ENCODE measurements around the gene SLC7A14.

SLC7A14 gene

DNA sequence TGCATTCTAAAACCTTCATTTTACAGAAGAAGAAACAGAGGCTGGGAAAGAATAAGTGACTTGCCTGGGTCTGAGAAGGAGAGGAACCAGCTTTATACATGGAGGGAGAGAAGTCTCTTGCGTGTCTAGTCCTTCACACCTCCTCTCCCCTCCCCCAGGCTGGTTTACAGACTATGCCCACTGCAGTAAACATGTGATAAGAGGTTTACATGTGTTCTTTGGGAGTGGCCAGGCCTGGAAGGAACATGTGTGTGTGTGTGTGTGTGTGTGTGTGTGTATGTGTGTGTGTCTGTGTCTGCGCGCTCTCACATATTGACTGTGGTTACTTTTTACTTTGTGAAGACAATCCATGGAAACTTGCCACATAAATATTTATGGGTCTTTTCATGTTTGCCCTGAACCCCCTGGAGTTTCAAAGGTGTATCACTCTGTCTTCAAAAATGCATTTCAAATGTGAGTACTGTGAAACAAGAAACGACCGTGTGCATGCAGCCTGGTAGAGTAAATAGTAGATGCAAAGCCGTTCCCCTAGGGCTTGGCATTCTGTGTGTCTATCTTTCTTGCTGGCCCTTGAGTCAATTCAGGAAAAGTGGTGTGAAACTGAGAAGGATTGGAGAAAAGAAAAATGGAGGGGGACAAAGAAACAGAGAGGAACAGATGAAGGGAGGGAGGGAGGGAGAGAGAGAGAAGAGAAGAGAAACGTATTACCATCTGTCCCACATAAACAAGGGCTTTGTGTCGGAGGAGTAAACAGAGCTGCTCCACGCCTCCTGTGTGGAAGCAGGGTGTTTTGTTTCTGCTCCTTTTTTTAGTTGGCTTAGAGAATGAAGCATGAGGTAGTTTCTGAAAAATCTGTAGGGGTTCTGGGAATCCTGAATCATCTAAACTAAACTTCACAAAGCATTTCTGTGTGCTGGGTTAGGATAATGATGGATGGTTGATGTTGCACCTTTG lies 115.5 kb downstream of the SLC7A14 start:
- DNase-seq (ENCODE audit: low read depth in 2 of 2), result no peak

DNA sequence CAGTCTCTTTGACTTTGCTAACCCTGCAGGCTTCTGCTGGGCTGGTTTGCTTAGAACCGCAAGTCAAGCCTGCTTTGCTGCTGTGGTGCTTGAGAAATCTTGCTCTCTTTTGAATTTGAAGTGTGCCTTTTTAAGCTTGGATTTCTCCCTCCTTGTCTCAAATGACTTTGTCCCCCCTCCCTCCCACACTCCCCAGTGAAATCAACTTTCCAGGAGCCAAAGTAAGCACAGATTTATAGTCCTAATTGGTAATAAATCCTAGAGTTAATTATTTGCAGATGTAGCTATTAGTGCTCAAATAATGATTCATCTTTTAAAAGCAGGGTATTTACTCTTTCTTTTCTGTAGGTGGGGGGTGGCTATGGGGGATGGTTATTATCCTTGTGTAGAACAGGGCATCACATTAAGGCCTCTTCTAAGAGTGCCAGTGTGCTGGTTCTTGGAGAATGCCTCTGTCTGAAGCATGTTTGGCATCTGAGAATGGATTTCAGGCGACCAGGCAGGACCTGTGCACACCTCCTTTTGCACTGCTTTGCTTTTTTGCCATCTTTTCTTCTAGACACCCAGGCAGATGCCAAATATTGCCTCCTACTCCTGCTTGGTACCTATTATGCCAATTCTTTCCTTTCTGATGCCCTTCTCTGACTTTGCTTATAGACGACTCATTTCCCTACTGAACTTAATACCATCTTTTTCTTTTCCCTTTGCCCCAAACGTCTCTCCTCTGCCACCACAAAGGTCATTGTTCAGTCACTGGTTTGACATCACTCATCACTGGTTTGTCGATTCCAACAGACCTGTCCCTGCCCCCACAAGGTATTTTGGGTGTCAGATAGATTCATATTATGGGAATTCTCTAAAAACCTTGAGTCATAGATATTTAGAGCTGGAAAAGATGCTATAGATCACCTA lies 116.5 kb downstream of the SLC7A14 start:
- DNase-seq (ENCODE audit: low read depth in 2 of 2), result no peak

DNA sequence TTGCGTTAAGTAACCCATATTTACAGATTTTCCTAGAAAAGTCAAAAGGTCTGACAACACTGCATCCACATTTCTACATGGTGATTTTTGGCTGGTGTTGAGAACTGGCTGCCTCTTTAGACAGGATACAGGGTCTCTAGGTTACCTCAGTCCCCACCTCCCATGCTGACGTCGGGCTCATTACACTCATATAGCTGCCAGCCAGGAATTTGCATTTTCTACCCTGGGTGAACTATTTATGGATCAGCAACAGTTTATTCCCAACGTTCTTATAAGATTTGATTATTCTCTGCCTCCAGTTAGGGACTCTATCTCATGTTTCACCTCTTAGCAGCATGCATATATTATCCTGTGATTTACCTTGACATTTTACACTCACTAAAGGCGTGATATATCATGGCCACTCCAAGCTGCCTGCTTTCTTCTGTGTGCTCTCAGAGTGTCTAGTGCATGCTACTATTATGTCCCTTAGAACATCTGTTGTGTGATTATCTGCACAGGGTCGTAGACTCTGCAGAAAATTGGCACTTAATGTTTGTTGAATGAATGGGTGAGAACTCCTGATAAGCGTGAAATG lies 118.2 kb downstream of the SLC7A14 start:
- no peak for DNase-seq (ENCODE audit: low read depth in 2 of 2)

DNA sequence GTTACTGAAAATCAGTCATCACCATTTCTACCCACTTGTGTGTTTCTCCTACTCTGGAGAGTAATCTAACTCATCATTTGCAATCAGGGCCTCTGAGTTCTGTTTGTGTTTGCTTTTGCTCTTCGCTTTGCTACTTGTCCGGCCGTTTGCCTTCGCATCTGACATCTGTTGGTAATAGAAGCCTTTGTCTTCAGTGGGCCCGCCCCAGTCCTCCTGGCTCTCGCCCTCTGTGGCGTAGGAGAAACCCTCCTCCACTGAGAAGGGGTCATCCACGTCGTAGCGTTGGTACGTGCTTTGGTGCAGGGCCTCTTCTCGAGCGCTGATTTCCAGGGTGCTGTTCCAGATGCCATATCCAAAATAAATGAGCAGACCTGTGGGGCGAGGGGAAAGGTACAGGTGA lies 118.9 kb downstream of the SLC7A14 start:
- no peak for DNase-seq (ENCODE audit: low read depth in 2 of 2)

- no peak for DNase-seq (ENCODE audit: low read depth in 2 of 2)
These were observed 119.9 kb downstream of the SLC7A14 start for GRCh38 chr3:170465955-170466354.

DNA sequence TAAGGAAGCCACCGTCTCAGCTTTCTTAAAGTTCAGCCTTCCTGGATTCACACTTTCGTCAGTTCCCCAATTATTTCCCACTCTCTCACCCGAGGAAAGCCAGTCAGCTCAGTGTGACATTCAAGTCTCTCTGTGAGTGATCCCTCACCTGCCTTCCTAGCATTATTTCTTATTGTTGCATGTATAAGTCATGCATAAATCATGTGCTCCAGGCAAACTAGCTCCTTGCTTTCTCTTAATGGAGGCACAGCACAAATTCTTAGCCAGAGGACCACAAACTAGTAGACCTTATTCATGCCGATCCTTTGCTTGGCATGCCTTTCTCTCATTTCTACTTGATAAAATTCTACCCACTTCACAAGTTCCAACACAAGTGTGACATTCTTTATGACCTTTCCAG lies 122.9 kb downstream of the SLC7A14 start:
- DNase-seq (ENCODE audit: low read depth in 2 of 2), result no peak

DNA sequence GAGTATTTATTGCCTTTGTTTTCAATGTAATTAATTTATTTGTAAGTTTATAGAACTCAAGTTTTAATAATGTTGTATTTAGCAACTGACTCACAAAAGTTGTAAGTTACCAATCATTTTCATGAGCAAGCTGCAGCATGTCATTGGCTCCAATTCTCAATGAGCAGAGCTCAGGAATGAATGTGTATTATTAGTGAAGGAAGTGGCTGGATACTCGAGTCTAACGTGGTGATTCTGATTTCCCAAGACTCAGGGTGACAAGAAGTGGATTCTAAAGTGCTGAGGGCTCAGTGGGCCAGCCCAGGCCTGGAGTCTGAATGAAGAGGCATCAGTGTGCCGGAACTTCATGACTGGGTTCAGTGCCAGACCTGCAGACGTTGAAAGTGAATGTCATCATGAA lies 127.6 kb downstream of the SLC7A14 start:
- no peak for DNase-seq (ENCODE audit: low read depth in 2 of 2)

DNA sequence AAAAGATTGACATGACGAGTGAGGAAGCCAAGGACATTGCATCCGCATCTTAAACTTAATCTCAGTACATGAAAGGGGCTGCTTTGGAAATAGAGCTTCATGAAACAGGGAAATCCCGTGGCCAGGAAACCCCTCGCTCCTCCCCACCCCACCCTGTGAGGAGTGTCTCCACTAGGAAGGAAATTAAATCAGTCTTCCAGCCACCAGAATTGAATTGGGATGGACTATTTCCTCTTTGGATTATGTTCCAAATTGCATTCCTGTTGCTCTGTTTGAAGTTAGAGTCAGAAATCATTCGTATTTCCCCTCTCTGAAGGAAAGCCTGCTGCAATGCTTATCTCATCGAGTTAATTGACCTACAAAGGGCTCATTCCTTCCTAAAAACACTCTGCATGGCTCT lies 131.4 kb downstream of the SLC7A14 start:
- DNase-seq (ENCODE audit: low read depth in 2 of 2), result no peak

DNA sequence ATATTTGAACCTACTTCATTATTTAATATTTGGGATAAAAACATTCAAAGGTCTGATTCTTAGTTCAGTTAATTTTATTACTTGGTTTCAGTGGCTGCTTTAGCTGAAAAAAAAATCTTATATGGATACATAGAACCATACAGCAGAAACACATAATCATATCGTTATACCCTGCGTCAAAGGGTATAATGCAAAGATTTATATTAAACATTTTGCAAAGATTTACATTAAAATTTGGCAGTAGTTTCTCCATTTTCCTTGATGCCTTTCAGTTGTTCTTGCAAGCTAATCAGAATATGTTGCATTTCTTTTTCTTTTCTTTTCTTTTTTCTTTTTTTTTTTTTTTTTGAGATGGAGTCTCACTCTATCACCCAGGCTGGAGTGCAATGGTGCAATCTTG lies 135.8 kb downstream of the SLC7A14 start:
- no peak for DNase-seq (ENCODE audit: low read depth in 2 of 2)

DNA sequence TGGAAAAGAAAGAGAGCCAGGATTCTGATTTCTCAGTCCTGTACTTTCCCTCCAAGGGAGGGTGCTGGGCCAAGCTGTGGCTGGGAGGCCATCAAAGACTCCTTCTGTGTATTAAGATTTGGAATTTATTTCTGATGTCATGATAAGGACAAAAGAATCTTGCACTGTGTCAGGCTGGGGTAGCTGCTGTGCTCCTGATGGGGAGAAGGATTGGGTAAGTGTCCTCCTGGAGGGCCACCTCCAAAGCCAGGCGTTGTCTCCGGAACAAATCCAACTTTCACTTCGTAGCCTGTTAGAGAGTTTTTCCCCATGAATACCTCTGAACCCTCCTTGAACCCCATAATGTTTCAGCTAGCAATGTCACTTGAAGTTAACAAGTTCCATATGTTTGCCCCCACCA lies 137.3 kb downstream of the SLC7A14 start:
- no peak for DNase-seq (ENCODE audit: low read depth in 2 of 2)

DNA sequence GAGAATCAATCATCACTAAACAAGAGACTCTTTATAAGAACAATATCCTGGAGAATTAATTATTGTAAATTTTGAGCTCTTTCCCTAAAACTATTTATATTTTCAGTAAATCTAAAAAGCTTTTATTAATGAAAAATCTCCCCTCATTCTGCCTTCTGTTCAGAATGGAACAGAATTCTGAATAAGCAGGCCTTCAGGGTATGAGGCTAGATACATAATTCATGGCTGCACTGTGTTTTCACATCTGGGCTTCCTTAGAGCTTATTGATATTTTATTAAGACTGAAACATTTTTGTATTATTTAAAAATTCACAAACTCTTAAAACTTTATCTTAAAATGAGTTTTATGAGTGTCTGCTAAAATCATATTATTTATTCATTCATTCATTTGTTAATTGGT lies 142.4 kb downstream of the SLC7A14 start:
- no peak for DNase-seq (ENCODE audit: low read depth in 2 of 2)

GRCh38 chr3:170442947-170443346 lies 142.9 kb downstream of the SLC7A14 start:
- DNase-seq (ENCODE audit: low read depth in 2 of 2), result no peak

GRCh38 chr3:170441412-170441811 lies 144.5 kb downstream of the SLC7A14 start:
- no peak for DNase-seq (ENCODE audit: low read depth in 2 of 2)

DNA sequence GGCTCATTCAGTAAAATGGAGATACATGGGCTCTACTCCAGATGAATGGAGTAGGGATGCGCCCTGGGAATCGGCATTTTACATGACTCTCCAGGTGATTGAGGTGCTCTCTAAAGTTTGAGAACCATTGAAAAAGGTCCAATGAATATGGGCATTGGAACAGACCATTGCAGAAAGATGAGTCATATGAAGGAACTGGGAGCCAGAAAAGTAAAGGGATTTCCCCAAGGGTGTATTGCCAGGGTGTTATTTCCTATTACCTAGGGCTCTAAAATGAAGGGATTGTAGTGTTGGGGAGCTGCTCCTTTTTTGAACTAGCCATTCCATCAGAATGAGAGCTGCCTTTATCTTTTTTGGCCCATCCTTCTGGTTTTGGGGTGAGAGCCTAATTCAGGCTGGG lies 145.5 kb downstream of the SLC7A14 start:
- DNase-seq (ENCODE audit: low read depth in 2 of 2), result no peak

DNA sequence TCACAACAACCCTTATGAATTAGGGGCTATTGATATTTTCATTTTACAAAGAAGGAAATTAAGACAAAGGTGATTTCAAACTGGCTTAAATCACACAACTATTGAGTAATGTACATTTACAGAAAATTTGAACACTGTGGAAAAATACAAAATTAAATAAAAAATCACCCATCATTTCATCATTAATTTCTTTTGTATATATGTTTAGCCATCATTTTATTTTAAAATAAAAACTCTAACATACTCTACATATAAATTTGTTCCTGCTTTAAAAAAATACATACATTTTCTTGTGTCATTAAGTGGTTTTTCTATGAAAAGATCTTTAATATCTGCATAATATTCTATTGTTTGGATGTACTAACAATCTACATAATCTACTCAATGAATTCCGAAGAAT lies 147.0 kb downstream of the SLC7A14 start:
- DNase-seq (ENCODE audit: low read depth in 2 of 2), result no peak

DNA sequence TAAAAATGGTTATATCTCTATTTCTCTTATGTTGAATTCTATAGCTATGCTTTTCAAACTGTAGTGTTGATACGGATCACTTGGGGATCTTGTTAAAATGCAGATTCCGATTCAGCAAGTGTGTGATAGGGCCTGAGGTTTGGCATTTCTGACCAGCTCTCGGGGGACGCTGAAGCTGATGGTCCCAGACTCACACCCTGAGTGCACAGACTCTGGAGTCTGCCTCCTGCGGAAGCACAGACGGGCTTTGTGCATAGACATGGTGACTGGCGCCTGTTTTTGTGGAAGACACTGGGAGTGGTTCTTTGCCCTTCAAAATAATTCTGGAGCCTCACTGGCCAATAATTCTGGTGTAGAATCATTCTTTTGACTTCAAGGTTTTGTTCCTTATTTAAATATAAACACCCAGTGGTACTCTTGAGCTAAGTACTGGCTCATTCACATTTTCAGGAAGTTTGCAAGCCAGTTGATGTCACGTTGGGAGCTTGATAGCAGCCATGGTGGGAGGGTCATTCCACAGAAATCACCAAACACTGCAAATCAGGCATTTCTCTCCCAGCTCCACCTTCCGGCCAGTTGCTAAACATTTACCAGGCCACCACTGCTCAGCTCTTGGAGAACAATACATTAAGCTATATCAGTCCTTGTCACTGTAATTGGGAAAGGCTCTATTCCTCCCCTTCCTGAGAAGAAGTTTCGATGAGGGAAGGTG lies 148.0 kb downstream of the SLC7A14 start:
- DNase-seq (ENCODE audit: low read depth in 2 of 2), result no peak

GRCh38 chr3:170437176-170437575 lies 148.7 kb downstream of the SLC7A14 start:
- DNase-seq (ENCODE audit: low read depth in 2 of 2), result no peak

DNA sequence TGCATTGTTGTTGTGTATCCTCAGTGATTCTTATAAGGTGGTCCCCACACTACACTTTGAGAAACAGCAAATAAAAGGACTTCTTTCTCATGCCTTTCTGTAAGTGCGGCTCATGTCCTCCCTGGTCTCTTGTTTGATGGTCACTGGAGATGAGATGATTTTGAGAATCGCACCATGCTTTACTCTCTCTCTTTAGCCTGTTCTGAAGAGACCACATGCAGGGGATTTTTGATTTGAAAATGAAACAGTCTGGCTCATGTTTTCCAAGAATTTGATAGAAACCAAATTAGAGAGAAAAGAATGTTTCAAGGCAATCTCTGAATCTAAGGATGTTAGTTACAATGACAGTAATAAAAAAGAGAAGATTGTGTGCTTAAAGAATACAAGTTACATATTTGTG lies 149.2 kb downstream of the SLC7A14 start:
- no peak for DNase-seq (ENCODE audit: low read depth in 2 of 2)

GRCh38 chr3:170432416-170432815 lies 153.5 kb downstream of the SLC7A14 start:
- DNase-seq (ENCODE audit: low read depth in 2 of 2), result no peak

DNA sequence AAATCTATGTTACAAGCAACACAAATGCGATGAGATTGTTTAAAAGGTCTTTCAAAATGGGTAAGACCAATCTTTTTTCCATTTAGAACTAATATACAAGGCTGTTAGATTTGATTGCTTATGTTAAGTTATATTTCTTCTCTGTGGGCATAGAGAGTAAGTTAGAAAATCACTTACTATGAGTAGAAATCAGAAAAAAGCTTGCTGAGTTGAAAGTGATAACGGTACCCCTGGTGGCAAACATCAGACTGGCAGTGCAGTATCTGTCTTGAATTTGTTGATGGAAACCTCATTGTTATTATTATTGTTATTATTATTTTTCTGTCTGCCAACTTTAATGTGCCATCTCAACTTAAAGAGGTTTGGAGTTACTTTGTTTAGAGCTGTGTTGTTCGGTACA lies 154.8 kb downstream of the SLC7A14 start:
- DNase-seq (ENCODE audit: low read depth in 2 of 2), result no peak

DNA sequence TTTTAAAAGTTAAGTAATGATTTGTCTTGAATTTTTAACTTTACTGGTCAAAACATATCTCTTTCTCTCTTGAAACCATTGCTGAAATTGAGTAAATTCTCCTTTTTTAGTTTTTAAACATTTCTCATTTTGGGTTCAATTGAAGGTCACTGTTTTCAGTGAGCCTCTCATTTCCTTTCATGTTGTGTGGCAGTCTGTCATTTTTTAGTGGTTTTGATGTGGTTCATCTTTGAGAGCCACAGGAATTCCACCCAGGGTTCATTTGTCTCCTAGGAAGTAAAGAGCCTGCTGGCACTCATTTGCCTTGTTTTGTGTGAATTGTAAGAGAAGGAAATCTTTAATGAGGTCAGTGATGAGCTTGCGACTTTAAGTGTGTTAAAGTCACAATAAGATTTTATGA lies 156.8 kb downstream of the SLC7A14 start:
- no peak for DNase-seq (ENCODE audit: low read depth in 2 of 2)

- no peak for DNase-seq (ENCODE audit: low read depth in 2 of 2)
These were observed 157.8 kb downstream of the SLC7A14 start for GRCh38 chr3:170428095-170428494.

Measured in stimulated activated CD8-positive, alpha-beta memory T cell treated with anti-CD3 and anti-CD28 coated beads, Interleukin-15, amount 100 ng/mL, for 48 hours (primary cell).